IPS DF 6.9 (cell line): ENCODE measurements around the gene PCED1A.
"Not testable (repeated sequence)": the region's sequence is repeated elsewhere in the genome, so short reads cannot be mapped to it uniquely, and the experiment has no call there.

Source experiments
- DNase-seq: peaks from one replicate; pipeline ENCODE4 v3.0.0-alpha.2; 2013; ENCODE audit warnings: low read depth, low spot score
- H3K27ac ChIP-seq: one replicate; pipeline ENCODE4 v1.5.1; 2013; ENCODE audit warnings: low read length, control low read depth
- H3K27me3 ChIP-seq: 2 replicates; pipeline ENCODE4 v1.6.1; 2013; ENCODE audit warnings: mild to moderate bottlenecking, low read length; ENCODE audit not compliant: control insufficient read depth, insufficient read depth
- H3K36me3 ChIP-seq: 2 replicates; pipeline ENCODE4 v1.6.1; 2013; ENCODE audit warnings: low read length; ENCODE audit not compliant: control insufficient read depth, insufficient read depth
- H3K4me1 ChIP-seq: 2 replicates; pipeline ENCODE4 v1.6.1; 2013; ENCODE audit warnings: low read length; ENCODE audit not compliant: control insufficient read depth, insufficient read depth
- H3K4me3 ChIP-seq: 2 replicates; pipeline ENCODE4 v1.5.1; 2013; ENCODE audit warnings: mild to moderate bottlenecking, low read length
- H3K9me3 ChIP-seq: 2 replicates; pipeline ENCODE4 v1.6.1; 2013; ENCODE audit warnings: low read length, inconsistent platforms; ENCODE audit not compliant: control insufficient read depth, insufficient read depth
- WGBS: extraction: QIAGEN DNeasy Blood & Tissue Kit; methylation state at CpG from one replicate; pipeline ENCODE4 v1.1.7; 2013; ENCODE audit warnings: mixed read lengths, missing lambda C conversion rate; ENCODE audit not compliant: insufficient read length, insufficient coverage; 5-methylcytosine and 5-hydroxymethylcytosine counted together

Gene PCED1A

DNA sequence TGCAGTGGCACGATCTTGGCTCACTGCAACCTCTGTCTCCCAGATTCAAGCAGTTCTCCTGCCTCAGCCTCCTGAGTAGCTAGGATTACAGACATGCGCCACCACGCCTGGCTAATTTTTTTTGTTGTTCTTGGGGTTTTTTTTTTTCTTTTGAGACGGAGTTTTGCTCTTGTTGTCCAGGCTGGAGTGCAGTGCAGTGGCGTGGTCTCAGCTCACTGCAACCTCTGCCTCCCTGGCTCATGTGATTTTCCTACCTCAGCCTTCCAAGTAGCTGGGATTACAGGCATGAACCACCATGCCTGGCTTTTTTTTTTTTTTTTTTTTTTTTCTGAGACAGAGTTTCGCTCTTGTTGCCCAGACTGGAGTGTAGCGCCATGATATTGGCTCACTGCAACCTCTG lies 9.2 kb downstream of the PCED1A start:
- not testable (repeated sequence) for H3K27ac ChIP-seq, DNase-seq, H3K27me3 ChIP-seq, H3K36me3 ChIP-seq, H3K9me3 ChIP-seq, H3K4me3 ChIP-seq, H3K4me1 ChIP-seq
- no CpG with 5 or more reads among the region's 7 CpGs for WGBS

DNA sequence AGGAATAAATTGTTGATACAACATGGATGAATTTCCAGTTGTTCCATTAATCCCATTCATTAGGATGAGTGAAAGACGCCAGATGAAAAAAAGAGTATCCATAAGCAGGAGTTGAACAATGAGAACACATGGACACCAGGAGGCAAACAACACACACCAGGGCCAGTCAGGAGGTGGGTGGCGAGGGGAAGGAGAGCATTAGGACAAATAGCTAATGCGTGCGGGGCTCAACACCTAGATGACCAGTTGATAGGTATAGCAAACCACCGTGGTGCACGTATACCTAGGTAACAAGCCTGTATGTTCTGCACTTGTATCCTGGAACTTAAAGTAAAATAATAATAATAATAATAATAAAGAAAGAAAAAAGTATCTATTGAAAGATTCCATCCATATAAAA lies 11.1 kb downstream of the PCED1A start:
- no peaks in the 10 kb centered on the region for H3K36me3 ChIP-seq
- no peaks in the 10 kb centered on the region for H3K27me3 ChIP-seq
- DNase-seq = no peak
- H3K4me3 ChIP-seq = no peak overlapping the region
- no peaks in the 10 kb centered on the region for H3K4me1 ChIP-seq
- whole genome bisulfite sequencing = no CpG with 5 or more reads among the region's 6 CpGs
- H3K9me3 ChIP-seq = no peaks in the 10 kb centered on the region
- H3K27ac ChIP-seq = no peak overlapping the region

DNA sequence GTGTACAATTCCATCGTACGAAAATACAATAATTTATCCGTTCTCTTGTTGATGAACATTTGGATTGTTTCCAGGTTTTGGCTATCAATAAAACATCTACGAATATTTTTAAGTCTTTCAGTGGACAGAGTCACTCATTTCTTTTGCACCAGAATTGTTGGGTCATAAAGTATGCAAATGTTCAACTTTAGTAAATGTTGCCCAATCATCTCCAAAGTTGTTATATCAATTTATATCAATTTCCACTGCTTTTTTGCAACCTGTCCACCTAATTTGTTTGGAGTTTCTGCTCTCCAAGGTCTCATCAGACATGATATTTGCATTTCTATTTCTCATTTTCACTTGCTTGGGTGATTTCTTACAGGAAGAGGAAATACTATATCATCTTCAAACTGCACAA lies 13.8 kb downstream of the PCED1A start:
- no CpG with 5 or more reads among the region's 4 CpGs for WGBS
- Histone ChIP-seq H3K4me3 (no peak overlapping the region), H3K27ac (no peak overlapping the region), H3K4me1 (no peaks in the 10 kb centered on the region; the same call in 1 of the 2 replicates), H3K36me3 (no peaks in the 10 kb centered on the region), H3K9me3 (no peaks in the 10 kb centered on the region), H3K27me3 (peaks cover 1% of the 10 kb centered on the region; the same call in 1 of the 2 replicates)
- no peak for DNase-seq

DNA sequence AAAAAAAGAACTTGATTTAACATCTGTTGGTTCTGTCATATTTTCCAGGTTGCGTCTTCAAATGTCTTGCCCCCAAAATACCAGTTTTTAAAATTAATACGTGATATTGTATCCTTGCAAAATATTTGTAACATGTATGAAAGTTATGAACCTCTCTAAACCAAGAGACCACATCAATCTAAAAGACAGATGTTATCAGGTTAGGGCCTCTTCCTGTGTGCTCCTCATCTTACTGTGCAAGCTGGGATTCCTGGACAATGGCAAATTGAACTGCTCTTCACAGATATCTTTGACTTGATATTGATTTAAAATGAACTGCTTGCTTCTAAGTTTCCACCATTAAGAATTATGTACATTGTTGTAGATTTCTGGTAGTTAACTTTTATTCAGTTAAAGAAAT lies 14.7 kb downstream of the PCED1A start:
- Histone ChIP-seq H3K36me3 (no peaks in the 10 kb centered on the region), H3K4me1 (peaks cover 1% of the 10 kb centered on the region), H3K4me3 (no peak overlapping the region), H3K27me3 (peaks cover 1% of the 10 kb centered on the region; the same call in 1 of the 2 replicates), H3K9me3 (no peaks in the 10 kb centered on the region), H3K27ac (no peak overlapping the region)
- no peak for DNase-seq
- no CpG with 5 or more reads among the region's 2 CpGs for whole genome bisulfite sequencing

DNA sequence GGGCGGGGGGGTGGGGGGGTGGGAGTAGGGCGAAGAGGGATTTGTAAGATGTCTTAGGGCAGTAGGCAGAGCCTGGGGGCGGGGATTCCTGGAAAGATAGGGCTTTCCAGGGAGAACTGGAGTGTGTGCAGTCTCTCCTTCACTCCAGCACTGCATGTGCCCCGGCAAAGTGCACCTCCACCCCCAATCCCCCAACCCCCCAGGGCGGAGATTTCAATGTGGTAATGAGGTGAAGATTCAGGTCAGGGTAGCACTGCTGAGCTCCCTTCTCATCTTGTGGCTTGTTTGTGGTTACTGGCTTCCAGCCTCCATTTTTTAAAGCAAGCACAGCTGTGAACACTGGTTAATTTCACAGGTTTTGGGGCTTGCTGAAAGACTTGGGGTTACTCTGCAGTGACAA lies 18.4 kb downstream of the PCED1A start:
- no peaks in the 10 kb centered on the region for H3K36me3 ChIP-seq
- peaks cover 3% of the 10 kb centered on the region; the same call in 1 of the 2 replicates for H3K27me3 ChIP-seq
- H3K4me3 ChIP-seq = no peak overlapping the region
- H3K9me3 ChIP-seq = no peaks in the 10 kb centered on the region
- no CpG with 5 or more reads among the region's 5 CpGs for WGBS
- no peak for DNase-seq
- peaks cover 3% of the 10 kb centered on the region for H3K4me1 ChIP-seq
- no peak overlapping the region for H3K27ac ChIP-seq

DNA sequence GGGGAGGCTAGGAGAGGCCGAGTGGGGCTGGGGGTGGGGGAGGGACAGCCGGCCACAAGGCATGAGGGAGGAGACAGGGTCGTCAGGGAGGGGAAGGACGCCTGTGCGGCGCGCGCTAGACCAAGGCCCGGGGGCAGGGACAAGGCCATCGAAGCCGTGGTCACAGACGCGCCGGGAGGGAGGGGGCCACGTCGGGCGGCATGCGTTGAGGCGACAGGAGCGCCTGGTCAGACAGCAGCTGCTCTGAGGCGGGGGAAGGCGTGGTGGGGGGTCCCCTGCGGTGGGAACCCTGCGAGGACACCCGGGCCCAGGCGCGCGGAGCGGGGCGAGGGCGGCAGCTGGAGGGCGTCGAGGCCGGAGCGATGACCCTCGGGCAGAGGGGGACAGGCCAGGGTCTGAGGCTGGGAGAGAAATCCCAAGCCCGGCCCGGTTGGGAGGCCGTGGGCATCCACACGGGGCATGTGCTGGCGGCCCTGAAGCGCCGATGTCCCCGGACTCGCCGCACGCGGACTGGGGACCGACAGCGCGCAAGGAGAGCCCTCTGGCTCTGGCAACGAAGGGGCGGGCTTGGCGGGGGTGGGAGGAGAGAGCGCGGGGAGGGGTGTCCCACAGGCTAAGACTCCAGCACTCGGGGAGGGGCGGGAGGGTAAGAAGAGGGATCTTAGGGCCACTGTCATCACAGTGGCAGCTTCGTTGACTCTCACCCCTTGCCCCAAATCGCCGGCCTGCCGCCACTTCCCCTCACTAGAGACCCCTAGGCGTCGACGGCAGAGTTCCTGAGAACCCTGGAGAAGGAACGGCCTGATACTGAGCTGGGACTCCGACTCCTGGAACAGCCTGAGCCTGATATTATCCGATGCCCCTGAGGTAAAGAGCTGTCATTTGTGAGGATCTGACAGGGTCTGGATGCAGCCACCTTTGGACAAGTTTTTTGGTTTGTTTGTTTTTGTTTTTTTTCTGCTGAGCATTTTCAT lies 19.3 kb downstream of the PCED1A start:
- H3K4me3 ChIP-seq = no peak overlapping the region
- no peaks in the 10 kb centered on the region for H3K9me3 ChIP-seq
- peaks cover 3% of the 10 kb centered on the region; the same call in 1 of the 2 replicates for H3K27me3 ChIP-seq
- H3K27ac ChIP-seq = no peak overlapping the region
- DNase-seq = no peak
- peaks cover 3% of the 10 kb centered on the region for H3K4me1 ChIP-seq
- H3K36me3 ChIP-seq = no peaks in the 10 kb centered on the region
- WGBS = no CpG with 5 or more reads among the region's 68 CpGs

DNA sequence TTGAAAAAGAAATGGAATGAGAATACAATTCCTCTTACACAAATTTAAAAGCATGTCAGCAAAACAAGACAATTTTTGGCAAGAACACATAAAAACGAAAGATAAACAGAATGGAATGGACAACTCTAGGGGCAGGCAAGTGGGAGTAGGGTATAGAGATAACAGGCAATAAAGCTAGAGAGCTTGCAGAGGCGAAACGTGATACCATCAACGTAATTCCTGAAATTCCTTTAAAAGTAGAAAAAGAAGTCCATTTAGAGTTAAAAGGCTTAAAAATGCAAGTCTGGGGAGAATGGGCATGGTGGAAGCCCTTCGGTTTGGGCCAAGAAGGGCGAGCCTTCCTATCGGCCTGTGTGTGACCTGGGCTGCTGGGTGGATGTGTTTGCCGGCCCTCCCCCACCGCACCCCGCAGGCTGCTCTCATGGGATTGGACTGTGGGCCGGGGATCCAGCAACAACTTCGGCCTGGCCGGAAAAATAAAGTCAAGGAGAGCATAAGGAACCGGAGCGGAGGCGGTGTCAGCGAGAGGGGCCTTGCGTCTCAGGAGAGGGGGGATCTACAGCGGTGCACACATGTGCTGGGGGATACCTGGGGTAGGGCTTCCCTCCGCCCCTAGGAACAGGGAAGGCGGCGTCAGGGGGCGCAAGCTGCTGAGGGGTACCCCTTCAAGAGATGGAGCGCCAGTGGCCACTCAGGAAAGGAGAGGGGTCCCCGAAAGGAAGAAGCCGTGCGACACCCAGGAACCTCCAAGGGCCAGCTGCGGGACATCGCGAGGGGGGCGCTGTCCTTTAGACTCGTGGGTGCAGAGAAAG lies 20.2 kb downstream of the PCED1A start:
- no peak overlapping the region for H3K27ac ChIP-seq
- H3K4me1 ChIP-seq = peaks cover 3% of the 10 kb centered on the region
- H3K4me3 ChIP-seq = no peak overlapping the region; the same call in 1 of the 2 replicates
- no peaks in the 10 kb centered on the region for H3K36me3 ChIP-seq
- H3K9me3 ChIP-seq = no peaks in the 10 kb centered on the region
- peaks cover 3% of the 10 kb centered on the region; the same call in 1 of the 2 replicates for H3K27me3 ChIP-seq
- WGBS = no CpG with 5 or more reads among the region's 32 CpGs
- no peak for DNase-seq

DNA sequence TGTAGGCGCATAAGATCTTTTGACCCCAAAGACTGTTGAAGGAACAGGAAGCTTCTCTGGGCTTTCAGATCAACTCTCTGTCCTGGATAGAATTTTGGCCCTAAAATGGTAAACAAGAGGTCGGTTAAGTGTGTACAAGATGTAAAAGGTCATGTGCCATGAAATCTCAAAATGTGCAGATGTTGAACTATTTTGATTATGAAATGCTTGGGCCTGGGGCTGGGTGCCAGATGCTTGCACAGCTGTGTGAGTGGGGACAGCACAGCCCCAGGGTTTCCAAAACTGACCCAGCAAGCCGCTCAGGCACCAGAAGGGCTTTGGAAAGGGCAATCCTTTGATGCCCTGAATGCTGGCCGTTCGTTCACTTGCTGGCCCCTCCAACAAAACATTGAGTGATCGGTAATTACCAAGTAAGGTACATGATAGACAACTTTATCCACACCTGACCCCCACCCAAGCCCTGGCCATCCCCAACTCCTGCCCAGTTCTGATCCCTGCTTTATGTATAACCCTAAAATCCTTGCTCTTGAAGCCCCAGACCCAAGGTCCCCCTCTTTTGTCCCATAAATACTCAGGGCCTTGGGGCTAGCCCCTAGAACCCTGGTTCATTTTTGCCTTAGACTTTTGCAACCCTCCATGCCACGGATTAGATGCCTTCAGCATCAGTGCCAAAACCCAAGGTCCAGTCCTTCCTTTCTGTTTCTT lies 22.4 kb downstream of the PCED1A start:
- no peak for DNase-seq
- WGBS = no CpG with 5 or more reads among the region's 7 CpGs
- H3K4me3 ChIP-seq = no peak overlapping the region
- H3K27me3 ChIP-seq = peaks cover 3% of the 10 kb centered on the region; the same call in 1 of the 2 replicates
- H3K9me3 ChIP-seq = no peaks in the 10 kb centered on the region
- H3K4me1 ChIP-seq = peaks cover 3% of the 10 kb centered on the region
- H3K36me3 ChIP-seq = no peaks in the 10 kb centered on the region
- H3K27ac ChIP-seq = no peak overlapping the region

DNA sequence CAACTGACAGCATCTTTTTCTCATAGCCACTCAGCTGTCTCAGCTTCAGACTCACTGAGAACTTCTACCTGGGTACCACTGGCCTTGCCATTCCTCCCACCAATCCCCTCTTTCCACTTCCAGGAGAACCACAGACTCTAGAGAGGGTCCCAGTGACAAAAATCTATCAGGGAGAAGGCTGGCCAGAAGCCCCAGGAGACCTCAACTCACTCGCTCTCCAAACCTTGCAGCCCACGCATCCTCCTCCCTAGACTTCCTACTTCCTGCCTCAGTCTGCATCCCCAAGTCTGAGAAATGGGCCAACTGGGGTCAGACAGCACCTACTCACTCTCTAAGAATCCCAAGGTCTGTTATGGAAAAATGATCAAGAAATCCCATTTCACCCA lies 23.1 kb downstream of the PCED1A start:
- Histone ChIP-seq H3K36me3 (no peaks in the 10 kb centered on the region), H3K27me3 (peaks cover 3% of the 10 kb centered on the region; the same call in 1 of the 2 replicates), H3K4me1 (peaks cover 3% of the 10 kb centered on the region), H3K9me3 (no peaks in the 10 kb centered on the region), H3K27ac (no peak overlapping the region), H3K4me3 (no peak overlapping the region)
- no peak for DNase-seq
- WGBS = no CpG with 5 or more reads among the region's 2 CpGs
